ENCODE results near the gene CWC22.
"Not testable (repeated sequence)": the region's sequence is repeated elsewhere in the genome, so short reads cannot be mapped to it uniquely, and the experiment has no call there.

CWC22 gene

GRCh38 chr2:180003073-180003472 lies 4.0 kb downstream of the CWC22 start:
- no peak for DNase-seq

GRCh38 chr2:180002198-180002770 lies 4.8 kb downstream of the CWC22 start:
- no peak for DNase-seq

- no peak for DNase-seq
These were observed 5.4 kb downstream of the CWC22 start for GRCh38 chr2:180001726-180002125.

DNA sequence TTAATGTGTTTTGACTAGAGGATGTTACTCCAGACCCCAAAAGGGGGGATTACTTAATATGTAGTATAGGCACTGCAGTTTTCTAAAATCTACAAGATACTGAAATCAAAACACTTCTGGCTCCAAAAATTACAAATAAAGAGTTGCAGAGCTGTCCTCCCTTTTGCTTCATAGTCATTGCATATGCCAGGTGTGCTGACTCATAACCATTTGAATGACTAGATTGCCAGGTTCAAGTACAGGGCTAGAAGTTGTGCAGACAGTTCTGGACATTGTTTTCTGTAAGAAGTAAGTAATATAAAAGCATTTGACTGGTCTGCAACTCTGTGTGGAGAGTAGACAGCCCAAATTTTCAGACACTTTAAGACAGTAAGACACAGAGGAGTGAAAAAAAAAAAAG lies 6.7 kb downstream of the CWC22 start:
- no peak for DNase-seq

GRCh38 chr2:179999000-179999399 lies 8.1 kb downstream of the CWC22 start:
- DNase-seq: no peak

GRCh38 chr2:179995741-179996515 lies 11.2 kb downstream of the CWC22 start:
- DNase-seq: no peak

DNA sequence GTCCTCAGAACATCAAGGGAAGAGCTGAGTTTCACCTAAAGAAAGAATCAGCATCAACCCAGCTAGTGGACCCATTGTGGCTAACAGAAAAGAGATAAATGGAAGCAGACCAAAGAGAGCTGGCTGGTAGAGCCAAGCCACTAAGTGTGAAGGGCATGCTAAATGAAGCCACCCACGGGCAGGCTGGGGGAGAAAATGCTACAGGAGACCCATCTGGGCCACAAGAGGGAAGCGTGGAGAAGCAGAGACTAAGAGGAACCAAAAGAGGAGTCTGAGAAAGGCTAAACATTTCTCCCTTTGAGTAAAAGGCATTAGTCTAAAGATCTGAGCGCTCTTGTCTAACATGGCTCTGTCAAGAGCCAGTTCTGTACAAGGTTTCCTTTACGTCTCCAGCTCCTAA lies 15.8 kb downstream of the CWC22 start:
- DNase-seq: no peak

- DNase-seq: no peak
These were observed 16.3 kb downstream of the CWC22 start for GRCh38 chr2:179990676-179991317.

DNA sequence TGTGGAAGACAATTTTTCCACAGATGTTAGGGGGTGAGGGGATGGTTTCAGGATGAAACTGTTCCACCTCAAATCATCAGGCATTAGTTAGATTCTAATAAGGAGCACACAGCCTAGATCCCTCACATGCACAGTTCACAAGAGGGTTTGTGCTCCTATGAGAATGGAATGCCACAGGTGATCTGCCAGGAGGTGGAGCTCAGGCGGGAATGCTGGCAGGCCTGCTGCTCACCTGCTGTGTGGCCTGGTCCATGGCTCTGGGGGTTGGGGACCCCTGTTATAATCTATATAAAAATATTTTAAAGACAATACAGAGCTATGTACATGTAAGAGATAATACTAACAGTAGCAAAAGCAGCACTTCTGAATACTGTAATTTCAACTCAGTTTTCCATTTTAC lies 19.2 kb downstream of the CWC22 start:
- DNase-seq: no peak

GRCh38 chr2:179985163-179985820 lies 21.8 kb downstream of the CWC22 start:
- no peak for DNase-seq

GRCh38 chr2:179983250-179983932 lies 23.7 kb downstream of the CWC22 start:
- no peak for DNase-seq

DNA sequence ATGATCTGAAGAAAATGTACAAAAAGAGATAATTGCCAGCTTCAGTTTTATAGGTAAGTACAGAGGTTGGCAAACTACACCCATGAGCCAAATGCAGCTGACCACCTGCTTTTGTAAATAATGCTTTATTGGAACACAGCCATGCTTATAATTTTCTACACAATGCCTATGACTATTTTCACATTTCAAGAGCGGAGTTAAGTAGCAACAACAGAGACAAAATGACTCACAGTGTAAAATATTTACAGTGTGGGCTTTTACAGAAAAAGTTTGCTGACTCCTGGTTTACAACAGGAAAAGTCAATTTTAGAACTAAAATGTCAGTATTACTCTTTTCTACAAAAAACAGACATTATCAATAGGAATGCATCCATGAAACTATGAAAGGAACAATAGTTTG lies 26.0 kb downstream of the CWC22 start:
- DNase-seq: no peak

- no peak for DNase-seq
These were observed 32.3 kb downstream of the CWC22 start for GRCh38 chr2:179974761-179975160.

GRCh38 chr2:179966778-179967394 lies 40.2 kb downstream of the CWC22 start:
- no peak for DNase-seq

DNA sequence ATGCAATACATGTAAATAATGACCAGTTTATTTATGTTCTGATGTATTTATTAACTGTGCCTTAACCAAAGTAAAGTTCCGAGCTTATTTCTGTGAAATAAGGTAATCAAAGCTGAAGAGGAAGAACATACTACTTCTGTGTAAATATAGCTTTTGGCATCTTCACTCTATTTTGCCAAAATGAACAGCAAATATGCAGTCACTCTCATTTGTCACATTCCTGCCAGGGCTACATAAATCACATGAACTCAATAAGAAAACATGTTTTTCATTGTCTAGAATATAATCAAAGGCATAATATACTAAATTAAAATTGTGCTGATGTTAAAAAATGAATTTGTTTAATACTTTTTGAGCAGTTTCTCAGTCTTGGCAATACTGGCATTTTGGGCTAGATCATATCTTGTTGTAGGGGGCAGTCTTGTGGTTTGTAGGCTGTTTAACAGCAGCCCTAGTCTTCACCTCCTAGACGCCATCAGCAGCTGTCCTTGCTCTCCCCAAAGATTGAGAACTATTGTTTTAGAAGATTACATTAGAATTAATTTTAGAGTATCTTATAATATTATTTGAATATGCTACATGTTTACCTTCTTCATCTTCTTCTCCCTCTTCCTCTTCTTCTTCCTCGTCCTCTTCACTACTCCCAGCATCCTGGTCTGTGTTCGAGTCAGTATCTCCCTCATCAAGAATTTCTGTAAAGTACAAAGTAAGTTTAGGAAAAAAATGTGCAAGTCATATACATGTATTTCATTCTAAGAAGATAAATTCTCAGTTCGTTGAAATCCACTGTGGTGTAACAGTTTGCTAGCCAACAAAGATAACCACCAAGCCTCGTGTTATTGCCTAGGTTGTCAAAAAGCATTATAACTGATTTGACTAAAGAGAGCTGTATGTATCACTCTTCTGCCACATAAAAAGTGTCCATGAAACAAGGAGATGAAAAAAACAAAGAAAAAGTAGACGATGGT lies 41.5 kb downstream of the CWC22 start:
- no peak for DNase-seq

GRCh38 chr2:179963626-179964025 lies 43.5 kb downstream of the CWC22 start:
- DNase-seq: no peak

DNA sequence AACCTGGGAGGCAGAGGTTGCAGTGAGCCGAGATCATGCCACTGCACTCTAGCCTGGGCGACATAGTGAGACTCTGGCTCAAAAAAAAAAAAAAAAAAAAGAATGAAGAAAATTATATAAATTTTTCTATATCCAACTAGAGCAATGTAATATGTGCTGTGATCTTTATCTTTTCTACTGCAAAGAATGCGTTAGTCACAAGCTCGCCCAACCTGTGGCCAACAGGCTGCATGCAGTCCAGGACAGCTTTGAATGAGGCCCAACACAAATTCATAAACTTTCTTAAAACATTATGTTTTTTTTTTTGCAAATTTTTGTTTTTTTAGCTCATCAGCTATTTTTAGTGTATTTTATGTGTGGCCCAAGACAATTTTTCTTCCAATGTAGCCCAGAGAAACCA lies 48.8 kb downstream of the CWC22 start:
- not testable (repeated sequence) for DNase-seq

DNA sequence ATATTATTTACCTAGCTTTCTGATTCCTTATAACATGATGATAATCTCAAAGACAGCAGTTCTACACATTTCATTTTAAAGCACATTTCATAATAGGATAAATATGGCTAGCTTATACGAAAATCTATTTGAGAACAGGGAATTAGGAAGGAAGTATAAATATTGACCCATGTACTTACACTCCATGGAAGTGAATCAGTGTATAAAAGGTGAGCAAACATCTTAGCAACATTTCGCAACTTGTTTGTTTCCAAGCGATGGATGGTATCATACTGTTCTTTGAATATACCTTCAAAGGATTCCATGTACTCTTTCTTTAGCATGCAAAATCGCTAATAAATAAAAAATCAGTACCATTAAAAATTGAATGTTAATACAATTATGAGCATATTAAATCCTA lies 53.1 kb downstream of the CWC22 start:
- DNase-seq: no peak

DNA sequence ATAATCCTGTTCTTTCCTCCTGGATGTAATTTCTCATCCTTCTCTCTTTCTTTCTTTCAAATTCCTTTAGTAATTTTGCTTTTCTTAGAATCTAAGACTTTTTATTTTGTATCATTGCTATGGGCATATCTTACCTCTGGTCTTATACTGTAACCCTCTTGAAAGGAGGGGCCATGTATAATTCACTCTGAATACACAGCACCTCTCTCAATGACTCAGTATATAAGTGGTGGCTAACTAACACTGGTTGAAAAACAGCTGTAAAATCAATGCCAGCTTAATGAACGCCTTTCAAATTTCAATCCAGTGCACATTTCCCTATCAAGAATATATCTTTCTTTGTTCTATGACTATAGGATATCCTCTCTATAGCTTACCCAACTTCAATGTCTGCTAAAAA lies 53.7 kb downstream of the CWC22 start:
- no peak for DNase-seq

- DNase-seq: no peak
These were observed 54.4 kb downstream of the CWC22 start for GRCh38 chr2:179952658-179953057.

GRCh38 chr2:179951680-179952079 lies 55.4 kb downstream of the CWC22 start:
- DNase-seq: no peak
